Esophagus muscularis mucosa (tissue), 3 donors: ENCODE measurements around the gene EID3.

Source experiments
- CTCF ChIP-seq, 3 experiments: fragments of 200-600 bp in 2 of 3; fragments of 450-650 bp in 1 of 3; sonication (generic) in 2 of 3; IDR thresholded peaks; one replicate each; pipeline ENCODE4 v1.5.1; 2017 to 2019; ENCODE audit warnings: antibody characterized with exemption in 3 of 3, mild to moderate bottlenecking in 2 of 3, moderate library complexity in 1 of 3
- POLR2A ChIP-seq: fragments of 450-650 bp; IDR thresholded peaks from one replicate; pipeline ENCODE4 v1.6.1; 2017; ENCODE audit warnings: antibody characterized with exemption, moderate library complexity, mild to moderate bottlenecking, low read depth
- POLR2AphosphoS5 ChIP-seq, 2 donors: sonication (generic); formaldehyde crosslinking; IDR thresholded peaks; one replicate each; pipeline ENCODE4 v1.6.1; 2017; ENCODE audit warnings: antibody characterized with exemption in 2 of 2

GRCh38 chr12:104312202-104312601 is 8.7 kb downstream of the EID3 start:
- TF ChIP-seq CTCF (IDR thresholded peaks at IDR 0.05) = no peak
- TF ChIP-seq POLR2AphosphoS5 (IDR thresholded peaks at IDR 0.05) = no peak
- TF ChIP-seq POLR2A = no peak
